Loucy (cell line): ENCODE results near the gene CGGBP1.
"Not testable (repeated sequence)": the region's sequence is repeated elsewhere in the genome, so short reads cannot be mapped to it uniquely, and the experiment has no call there.

Source experiments
- H2AFZ ChIP-seq: fragments of 200-600 bp; sonication (generic); 2 replicates; pipeline ENCODE4 v1.6.0; 2016; ENCODE audit warnings: antibody characterized with exemption, mild to moderate bottlenecking, low read length, moderate library complexity
- H3F3A ChIP-seq: fragments of 200-600 bp; 2 replicates; pipeline ENCODE4 v1.6.0; 2016; ENCODE audit warnings: antibody characterized with exemption, low read depth, mild to moderate bottlenecking
- H3K27me3 ChIP-seq: fragments of 200-600 bp; sonication (generic); 2 replicates; pipeline ENCODE4 v1.6.1; 2014; ENCODE audit warnings: low read length, mild to moderate bottlenecking; ENCODE audit not compliant: insufficient read depth, poor library complexity, severe bottlenecking
- H3K36me3 ChIP-seq: fragments of 200-600 bp; sonication (generic); 2 replicates; pipeline ENCODE4 v1.6.1; 2016; ENCODE audit warnings: low read length; ENCODE audit not compliant: insufficient read depth
- H3K4me1 ChIP-seq: fragments of 200-600 bp; sonication (generic); 2 replicates; pipeline ENCODE4 v1.5.1; 2014; ENCODE audit warnings: low read length, mild to moderate bottlenecking; ENCODE audit not compliant: insufficient read depth, poor library complexity, severe bottlenecking
- H3K4me2 ChIP-seq: fragments of 200-600 bp; sonication (generic); 2 replicates; pipeline ENCODE4 v1.6.0; 2014; ENCODE audit warnings: antibody characterized with exemption, low read length, low read depth, mild to moderate bottlenecking; ENCODE audit not compliant: poor library complexity, severe bottlenecking
- H3K4me3 ChIP-seq: fragments of 200-600 bp; sonication (generic); 2 replicates; pipeline ENCODE4 v1.5.1; 2014; ENCODE audit warnings: low read length, mild to moderate bottlenecking, mixed read lengths; ENCODE audit not compliant: poor library complexity, severe bottlenecking
- H3K79me2 ChIP-seq: fragments of 200-600 bp; sonication (generic); 2 replicates; pipeline ENCODE4 v1.6.1; 2014; ENCODE audit warnings: low read length; ENCODE audit not compliant: insufficient read depth
- H3K9ac ChIP-seq: fragments of 200-600 bp; sonication (generic); 2 replicates; pipeline ENCODE4 v1.6.0; 2014; ENCODE audit warnings: mild to moderate bottlenecking, low read depth, low read length, moderate library complexity; ENCODE audit not compliant: poor library complexity, severe bottlenecking
- H3K9me2 ChIP-seq: fragments of 200-600 bp; sonication (generic); replicated peaks from 2 replicates; pipeline ENCODE4 v1.6.1; 2016; ENCODE audit warnings: low read depth, low read length, mixed read lengths
- H3K9me3 ChIP-seq: fragments of 200-600 bp; sonication (generic); 2 replicates; pipeline ENCODE4 v1.6.1; 2014; ENCODE audit warnings: mild to moderate bottlenecking, antibody characterized with exemption, low read length, low read depth; ENCODE audit not compliant: insufficient read depth
- H4K20me1 ChIP-seq: fragments of 200-600 bp; sonication (generic); 2 replicates; pipeline ENCODE4 v1.6.0; 2014; ENCODE audit warnings: antibody characterized with exemption, low read length, mild to moderate bottlenecking; ENCODE audit not compliant: insufficient read depth, poor library complexity, severe bottlenecking
- EZH2phosphoT487 ChIP-seq: fragments of 200-600 bp; IDR thresholded peaks from 2 replicates; pipeline ENCODE4 v1.6.1; 2018; ENCODE audit warnings: antibody characterized with exemption, mild to moderate bottlenecking, moderate library complexity, borderline replicate concordance
- TF ChIP-seq, protein P1 (sequence below): fragments of 200-600 bp; sonication (generic); conservative IDR thresholded peaks from 2 replicates; pipeline ENCODE4 v1.5.1; 2014; ENCODE audit warnings: mild to moderate bottlenecking, antibody characterized with exemption, low read length

Gene CGGBP1

GRCh38 chr3:88019024-88019423 lies 39.8 kb downstream of the CGGBP1 start:
- Histone ChIP-seq H3K9me3 (no peaks in the 10 kb centered on the region), H3K9me2 (no peaks in the 10 kb centered on the region), H3F3A (no peaks in the 10 kb centered on the region), H3K4me1 (peaks cover 5% of the 10 kb centered on the region), H4K20me1 (no peaks in the 10 kb centered on the region), H2AFZ (no peak overlapping the region), H3K36me3 (no peaks in the 10 kb centered on the region), H3K4me2 (peak overlapping the region; percentile 9), H3K27me3 (peaks cover 26% of the 10 kb centered on the region), H3K9ac (no peak overlapping the region), H3K79me2 (no peaks in the 10 kb centered on the region), H3K4me3 (no peak overlapping the region)
- TF ChIP-seq, protein P1, sequence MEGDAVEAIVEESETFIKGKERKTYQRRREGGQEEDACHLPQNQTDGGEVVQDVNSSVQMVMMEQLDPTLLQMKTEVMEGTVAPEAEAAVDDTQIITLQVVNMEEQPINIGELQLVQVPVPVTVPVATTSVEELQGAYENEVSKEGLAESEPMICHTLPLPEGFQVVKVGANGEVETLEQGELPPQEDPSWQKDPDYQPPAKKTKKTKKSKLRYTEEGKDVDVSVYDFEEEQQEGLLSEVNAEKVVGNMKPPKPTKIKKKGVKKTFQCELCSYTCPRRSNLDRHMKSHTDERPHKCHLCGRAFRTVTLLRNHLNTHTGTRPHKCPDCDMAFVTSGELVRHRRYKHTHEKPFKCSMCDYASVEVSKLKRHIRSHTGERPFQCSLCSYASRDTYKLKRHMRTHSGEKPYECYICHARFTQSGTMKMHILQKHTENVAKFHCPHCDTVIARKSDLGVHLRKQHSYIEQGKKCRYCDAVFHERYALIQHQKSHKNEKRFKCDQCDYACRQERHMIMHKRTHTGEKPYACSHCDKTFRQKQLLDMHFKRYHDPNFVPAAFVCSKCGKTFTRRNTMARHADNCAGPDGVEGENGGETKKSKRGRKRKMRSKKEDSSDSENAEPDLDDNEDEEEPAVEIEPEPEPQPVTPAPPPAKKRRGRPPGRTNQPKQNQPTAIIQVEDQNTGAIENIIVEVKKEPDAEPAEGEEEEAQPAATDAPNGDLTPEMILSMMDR: no peak
- peak; percentile 46; the same call in 1 of the 2 replicates for TF ChIP-seq EZH2phosphoT487

DNA sequence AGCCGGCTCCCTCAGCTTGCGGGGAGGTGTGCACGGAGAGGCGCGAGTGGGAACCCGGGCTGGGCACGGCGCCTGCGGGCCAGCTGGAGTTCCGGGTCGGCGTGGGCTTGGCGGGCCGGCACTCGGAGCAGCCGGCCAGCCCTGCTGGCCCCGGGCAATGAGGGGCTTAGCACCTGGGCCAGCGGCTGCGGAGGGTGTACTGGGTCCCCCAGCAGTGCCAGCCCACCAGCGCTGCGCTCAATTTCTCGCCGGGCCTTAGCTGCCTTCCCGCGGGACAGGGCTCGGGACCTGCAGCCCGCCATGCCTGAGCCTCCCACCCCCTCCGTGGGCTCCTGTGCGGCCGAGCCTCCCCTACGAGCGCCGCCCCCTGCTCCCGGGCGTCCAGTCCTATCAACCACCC lies 43.1 kb downstream of the CGGBP1 start:
- not testable (repeated sequence) for H3K9ac ChIP-seq, H3K79me2 ChIP-seq, H3K9me2 ChIP-seq, H3K4me3 ChIP-seq, H3K36me3 ChIP-seq, H4K20me1 ChIP-seq, H2AFZ ChIP-seq, H3K9me3 ChIP-seq, H3F3A ChIP-seq, H3K4me2 ChIP-seq, H3K4me1 ChIP-seq
- H3K27me3 ChIP-seq: peaks cover 22% of the 10 kb centered on the region

DNA sequence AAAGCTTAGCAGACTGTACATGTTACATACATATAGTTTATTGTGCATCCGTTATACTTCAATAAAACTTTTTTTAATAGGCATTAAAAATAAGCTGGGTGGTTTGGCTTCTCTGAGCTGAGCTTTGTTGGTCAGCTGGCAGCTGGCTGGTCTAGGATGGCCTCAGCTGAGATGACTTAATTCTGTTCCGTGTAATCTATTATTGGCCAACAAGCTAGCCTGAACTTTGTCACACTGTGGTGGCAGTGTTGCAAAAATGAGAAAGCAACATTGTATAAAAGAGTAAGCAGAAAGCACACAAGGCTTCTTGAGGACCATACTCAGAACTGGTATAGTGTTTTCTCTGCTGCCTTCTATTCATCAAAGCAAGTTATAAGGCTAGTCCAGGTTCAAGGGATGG lies 45.2 kb downstream of the CGGBP1 start:
- Histone ChIP-seq H3K9ac (no peak overlapping the region), H3K4me1 (peaks cover 1% of the 10 kb centered on the region), H3K79me2 (no peaks in the 10 kb centered on the region), H3K9me2 (no peaks in the 10 kb centered on the region), H4K20me1 (no peaks in the 10 kb centered on the region), H2AFZ (no peak overlapping the region), H3K4me3 (no peak overlapping the region), H3K36me3 (no peaks in the 10 kb centered on the region), H3K9me3 (no peaks in the 10 kb centered on the region), H3K27me3 (peaks cover 21% of the 10 kb centered on the region), H3K4me2 (no peak overlapping the region), H3F3A (no peaks in the 10 kb centered on the region)
- TF ChIP-seq, protein P1: no peak
- no peak for TF ChIP-seq EZH2phosphoT487

DNA sequence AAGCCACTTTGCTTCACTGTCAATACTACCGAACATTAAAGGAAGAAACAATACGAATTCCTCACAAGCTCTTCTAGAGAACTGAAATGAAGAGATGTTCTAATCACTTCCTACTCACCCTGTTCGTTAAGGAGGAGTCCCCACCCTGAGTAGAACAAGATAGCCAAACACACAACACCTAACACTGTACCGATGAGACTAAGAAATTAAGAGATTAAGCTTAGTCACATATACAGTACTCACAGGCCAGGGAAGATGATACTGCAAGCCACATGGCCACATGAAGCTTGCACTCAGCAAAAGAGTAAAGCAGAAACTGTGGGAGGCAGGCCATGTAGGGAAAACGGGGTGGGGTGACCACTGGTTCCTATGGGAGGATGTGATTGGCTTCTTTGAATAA lies 48.0 kb downstream of the CGGBP1 start:
- Histone ChIP-seq H3K9me2 (no peaks in the 10 kb centered on the region), H3K4me2 (no peak overlapping the region), H2AFZ (no peak overlapping the region), H3K79me2 (no peaks in the 10 kb centered on the region), H3K4me3 (no peak overlapping the region), H3K36me3 (no peaks in the 10 kb centered on the region), H3K4me1 (no peaks in the 10 kb centered on the region), H4K20me1 (no peaks in the 10 kb centered on the region), H3K27me3 (peaks cover 10% of the 10 kb centered on the region), H3K9me3 (no peaks in the 10 kb centered on the region), H3F3A (no peaks in the 10 kb centered on the region), H3K9ac (no peak overlapping the region)
- no peak for TF ChIP-seq EZH2phosphoT487
- TF ChIP-seq, protein P1: no peak
